GM10847 (cell line): Measurements from ENCODE around the gene NPW.
A peak's percentile ranks its signal among the peaks of the same experiment; 100 is the strongest.

Source experiments
- POLR2A ChIP-seq: IDR thresholded peaks from 2 replicates; pipeline ENCODE4 v1.6.1; 2011; ENCODE audit not compliant: insufficient read length; ENCODE audit errors: extremely low read depth

Gene NPW

GRCh38 chr16:2019518-2019920, at the start of gene NPW:
TSS of gene NPW (plus strand) at chr16:2019785.
- TF ChIP-seq POLR2A = no peak

GRCh38 chr16:1971796-1972489, 47.6 kb upstream of the NPW start, which contains the start of gene TBL3:
TSS of gene TBL3 (plus strand) at chr16:1972053. CDS start at chr16:1972165, 112 bp downstream.
- peak; percentile 92 for TF ChIP-seq POLR2A

GRCh38 chr16:1972490-1972877, 47.1 kb upstream of the NPW start:
- TF ChIP-seq POLR2A = no peak

GRCh38 chr16:1973461-1974156, 46.0 kb upstream of the NPW start:
- TF ChIP-seq POLR2A = no peak

GRCh38 chr16:1974157-1975070, 45.2 kb upstream of the NPW start:
- no peak for TF ChIP-seq POLR2A

DNA sequence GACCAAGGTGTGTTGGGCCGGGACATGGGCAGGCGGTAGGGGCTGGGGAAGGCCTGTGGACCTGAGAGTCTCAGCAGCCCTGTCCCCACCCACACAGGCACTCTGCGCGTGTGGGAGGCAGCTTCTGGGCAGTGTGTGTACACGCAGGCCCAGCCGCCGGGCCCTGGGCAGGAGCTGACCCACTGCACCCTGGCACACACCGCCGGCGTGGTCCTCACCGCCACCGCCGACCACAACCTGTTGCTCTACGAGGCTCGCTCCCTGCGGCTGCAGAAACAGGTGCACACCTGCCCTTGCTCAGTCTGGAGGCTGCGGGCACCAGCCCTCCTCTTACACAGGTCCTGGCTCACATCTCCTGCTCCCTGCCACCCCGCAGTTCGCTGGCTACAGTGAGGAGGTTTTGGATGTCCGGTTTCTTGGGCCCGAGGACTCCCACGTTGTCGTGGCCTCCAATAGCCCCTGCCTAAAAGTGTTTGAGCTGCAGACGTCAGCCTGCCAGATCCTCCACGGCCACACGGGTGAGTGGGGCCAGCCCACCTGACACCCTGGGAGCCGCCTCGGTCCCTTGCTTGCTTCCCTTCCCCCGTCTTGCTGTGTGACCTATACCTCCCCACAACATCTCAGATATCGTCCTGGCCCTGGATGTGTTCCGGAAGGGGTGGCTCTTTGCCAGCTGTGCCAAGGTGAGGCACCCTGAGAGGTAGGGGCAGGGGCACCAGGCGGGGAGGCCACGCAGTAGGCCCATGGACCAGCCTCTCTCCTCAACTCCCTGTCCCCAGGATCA, 44.0 kb upstream of the NPW start:
- no peak for TF ChIP-seq POLR2A

DNA sequence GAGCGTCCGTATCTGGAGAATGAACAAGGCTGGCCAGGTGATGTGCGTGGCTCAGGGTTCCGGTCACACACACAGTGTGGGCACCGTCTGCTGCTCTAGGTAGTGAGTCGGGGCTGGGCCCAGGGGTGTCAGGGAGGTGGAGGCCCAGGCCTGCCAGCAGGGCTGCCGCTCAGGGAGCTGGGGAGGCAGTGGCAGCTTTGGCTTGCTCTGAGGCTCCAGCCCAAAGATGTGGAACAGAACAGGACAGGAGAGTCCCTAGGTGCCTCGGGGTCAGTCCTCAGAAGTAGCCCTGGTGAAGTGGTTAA, 43.4 kb upstream of the NPW start:
- TF ChIP-seq POLR2A = no peak

GRCh38 chr16:1976951-1977874, 42.4 kb upstream of the NPW start:
- no peak for TF ChIP-seq POLR2A

- no peak for TF ChIP-seq POLR2A
These were observed 41.7 kb upstream of the NPW start for GRCh38 chr16:1977875-1978268.

DNA sequence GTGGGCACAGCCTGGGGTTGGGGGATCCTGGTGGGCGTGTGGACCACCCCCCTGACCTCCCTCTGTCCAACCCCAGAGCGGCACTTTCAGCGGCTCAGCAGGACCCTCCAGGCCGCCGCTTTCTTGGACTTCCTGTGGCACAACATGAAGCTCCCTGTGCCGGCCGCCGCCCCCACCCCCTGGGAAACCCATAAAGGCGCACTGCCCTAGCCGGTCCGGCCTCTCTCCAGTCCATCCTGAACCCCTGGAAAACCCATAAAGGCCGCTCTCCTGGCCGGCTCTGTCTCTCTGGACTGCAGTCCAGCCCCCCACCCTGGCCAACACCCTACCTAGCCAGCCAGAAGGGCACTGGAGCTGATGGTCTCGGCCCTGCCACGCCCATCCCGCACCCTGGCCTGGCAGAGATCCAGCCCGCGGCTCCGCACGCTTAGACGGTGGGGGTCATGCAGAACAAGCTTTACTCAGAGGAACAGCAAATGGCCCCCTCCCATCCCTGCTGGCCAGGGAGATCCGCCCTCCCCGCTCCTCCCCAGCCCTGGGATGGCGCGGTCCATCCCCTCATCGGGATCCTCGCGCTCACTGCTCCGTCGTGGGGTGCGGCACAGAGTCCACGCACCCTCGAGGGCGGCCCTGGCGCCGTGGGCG, 41.0 kb upstream of the NPW start:
- no peak for TF ChIP-seq POLR2A

- TF ChIP-seq POLR2A = no peak
These were observed 40.1 kb upstream of the NPW start for GRCh38 chr16:1979271-1980029.

DNA sequence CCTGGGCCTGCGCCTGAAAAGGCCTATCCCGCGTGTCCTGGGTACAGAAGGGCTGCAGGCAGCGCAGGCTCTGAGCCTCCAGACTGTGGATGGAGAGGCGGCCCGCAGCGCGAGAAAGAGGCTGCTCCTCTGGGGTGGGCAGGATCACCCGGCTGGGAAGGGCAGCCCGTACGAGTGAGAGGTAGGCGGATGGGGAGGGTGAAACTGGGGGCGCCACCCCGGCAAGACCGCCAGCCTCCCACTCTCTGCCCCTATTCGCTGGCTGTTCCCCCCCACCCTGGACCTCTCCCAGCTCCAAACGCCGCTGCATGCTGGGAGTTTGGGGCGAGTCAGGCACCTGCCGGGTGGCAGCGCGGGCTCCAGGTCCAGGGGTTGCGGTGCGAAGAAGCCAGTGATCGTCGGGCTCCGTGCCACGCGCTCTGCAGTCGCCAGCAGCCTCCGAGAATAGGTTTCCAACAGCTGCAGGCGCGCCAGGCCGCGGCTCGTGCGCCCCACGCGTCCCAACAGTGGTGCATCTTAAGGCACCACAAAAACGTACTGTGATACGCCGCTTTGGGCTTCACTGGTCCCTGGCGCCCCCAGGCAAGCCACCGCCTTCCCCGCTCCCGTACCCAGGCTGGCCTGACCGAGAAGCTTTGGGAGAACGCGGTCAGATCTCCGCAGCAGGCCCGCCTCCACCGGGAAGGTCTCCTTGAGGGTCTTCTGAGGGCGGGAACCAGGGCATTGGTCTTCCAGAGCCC, 39.4 kb upstream of the NPW start:
- TF ChIP-seq POLR2A = no peak
